HepG2 (cell line): ENCODE results near the gene NDRG3. TPM values are rescaled to one million over a fixed set of nuclear protein-coding genes. Genes with fewer than 3 reads are reported as not detected.

Source experiments
- AHDC1 ChIP-seq: sonication (generic); formaldehyde crosslinking; IDR thresholded peaks from 2 replicates; pipeline ENCODE4 v1.5.1; 2020; ENCODE audit warnings: mild to moderate bottlenecking, missing genetic modification reagents, borderline replicate concordance
- E2F2 ChIP-seq: sonication (generic); formaldehyde crosslinking; IDR thresholded peaks from 2 replicates; pipeline ENCODE4 v1.4.0; 2020; ENCODE audit warnings: missing genetic modification reagents, borderline replicate concordance
- IRF1 ChIP-seq: sonication (generic); formaldehyde crosslinking; IDR thresholded peaks from 2 replicates; pipeline ENCODE4 v1.4.0; 2020; ENCODE audit warnings: low read depth, mild to moderate bottlenecking, missing genetic modification reagents
- NONO ChIP-seq, 2 experiments: fragments of 450-650 bp in 1 of 2; sonication (generic) in 1 of 2; formaldehyde crosslinking in 1 of 2; IDR thresholded peaks in 1 of 2; conservative IDR thresholded peaks in 1 of 2; 2 replicates each; pipeline versions ENCODE4 v1.6.1 to v1.8.0; 2017 to 2022; ENCODE audit warnings: mild to moderate bottlenecking in 1 of 2, missing genetic modification reagents in 1 of 2, moderate library complexity in 1 of 2
- POLR2G ChIP-seq: fragments of 200-400 bp; formaldehyde crosslinking; IDR thresholded peaks from 2 replicates; pipeline ENCODE4 v1.6.1; 2018; ENCODE audit warnings: mild to moderate bottlenecking, low read depth, low read length, moderate library complexity
- SMARCC2 ChIP-seq: fragments of 450-650 bp; IDR thresholded peaks from 2 replicates; pipeline ENCODE4 v1.6.1; 2017; ENCODE audit warnings: antibody characterized with exemption, mild to moderate bottlenecking
- SNAI1 ChIP-seq: sonication (generic); formaldehyde crosslinking; IDR thresholded peaks from 2 replicates; pipeline ENCODE4 v1.5.0; 2020; ENCODE audit warnings: mild to moderate bottlenecking, missing genetic modification reagents, borderline replicate concordance
- SP140L ChIP-seq: sonication (generic); formaldehyde crosslinking; IDR thresholded peaks from 2 replicates; pipeline ENCODE4 v1.4.0; 2020; ENCODE audit warnings: missing genetic modification reagents, borderline replicate concordance
- THAP7 ChIP-seq: sonication (generic); formaldehyde crosslinking; IDR thresholded peaks from 2 replicates; pipeline ENCODE4 v1.8.1; 2023; ENCODE audit warnings: mild to moderate bottlenecking, missing genetic modification reagents
- THYN1 ChIP-seq: sonication (generic); formaldehyde crosslinking; IDR thresholded peaks from 2 replicates; pipeline ENCODE4 v1.8.1; 2023; ENCODE audit warnings: low read depth, mild to moderate bottlenecking, moderate library complexity, missing genetic modification reagents, borderline replicate concordance
- ZBTB8A ChIP-seq: sonication (generic); formaldehyde crosslinking; IDR thresholded peaks from 2 replicates; pipeline ENCODE4 v1.4.0; 2020; ENCODE audit warnings: mild to moderate bottlenecking, low read depth, missing genetic modification reagents, borderline replicate concordance
- ZMAT5 ChIP-seq: sonication (generic); formaldehyde crosslinking; IDR thresholded peaks from 2 replicates; pipeline ENCODE4 v1.5.0; 2020; ENCODE audit warnings: mild to moderate bottlenecking, low read depth, missing genetic modification reagents, borderline replicate concordance
- ZNF280D ChIP-seq: sonication (generic); formaldehyde crosslinking; IDR thresholded peaks from 2 replicates; pipeline ENCODE4 v1.5.1; 2020; ENCODE audit warnings: mild to moderate bottlenecking, missing genetic modification reagents
- ZNF430 ChIP-seq: sonication (generic); formaldehyde crosslinking; IDR thresholded peaks from 2 replicates; pipeline ENCODE4 v1.9.0; 2021; ENCODE audit warnings: mild to moderate bottlenecking, missing genetic modification reagents
- ZNF607 ChIP-seq: sonication (generic); formaldehyde crosslinking; IDR thresholded peaks from 2 replicates; pipeline ENCODE4 v1.5.1; 2020; ENCODE audit warnings: missing genetic modification reagents, mild to moderate bottlenecking, borderline replicate concordance
- ZNF629 ChIP-seq: sonication (generic); formaldehyde crosslinking; conservative IDR thresholded peaks from 2 replicates; pipeline ENCODE4 v1.5.0; 2020; ENCODE audit warnings: missing genetic modification reagents
- polyA plus RNA-seq, 8 experiments: library from polyadenylated mRNA; depleted of rRNA in 3 of 8; stranded (reverse) in 7 of 8; unstranded in 1 of 8; fragments of >200 nt; fragmentation: Illumina TruSeq in 4 of 8; extraction: Trizol in 4 of 8; gene quantifications; 2 replicates each; pipeline versions ENCODE4 v1.2.1 to v1.2.3, GENCODE V29; 2011 to 2016; ENCODE audit warnings: low read depth in 4 of 8, missing spikeins in 1 of 8, mixed read lengths in 1 of 8; ENCODE audit not compliant: insufficient read depth in 1 of 8
- total RNA-seq, 5 experiments: library from RNA; depleted of rRNA; stranded (reverse); fragments of >200 nt; fragmentation: Illumina TruSeq; extraction: Trizol; gene quantifications; 2 replicates each; pipeline ENCODE4 v1.2.3, GENCODE V29; 2016; ENCODE audit warnings: low read depth in 1 of 5

The NDRG3 gene
- total and polyA plus RNA-seq, 2 of the 13 experiments (the other 11 are each of a cell fraction or from before 2014, with no cell fraction given): 36.0 to 40.5 TPM

GRCh38 chr20:36623444-36623843 lies 122.4 kb downstream of the NDRG3 start (continued):
- no peak for TF ChIP-seq THYN1
- no peak for TF ChIP-seq THAP7 (CRISPR knock-in tag)
- TF ChIP-seq POLR2G: no peak
- TF ChIP-seq ZNF607 (CRISPR knock-in tag): no peak
- TF ChIP-seq SP140L (CRISPR knock-in tag): no peak
- no peak for TF ChIP-seq SMARCC2
- no peak for TF ChIP-seq ZNF280D (CRISPR knock-in tag)
- TF ChIP-seq E2F2 (CRISPR knock-in tag): no peak
- no peak for TF ChIP-seq ZMAT5 (CRISPR knock-in tag)
- TF ChIP-seq AHDC1: peak; percentile 32; the same call in 1 of the 2 replicates
- no peak for TF ChIP-seq ZNF629 (CRISPR knock-in tag)
- no peak for TF ChIP-seq SNAI1 (CRISPR knock-in tag)
- no peak for TF ChIP-seq ZNF430 (CRISPR knock-in tag)
- no peak for TF ChIP-seq ZBTB8A (CRISPR knock-in tag)
- TF ChIP-seq IRF1: no peak
- TF ChIP-seq NONO (IDR thresholded peaks at IDR 0.05): no peak
- no peak for TF ChIP-seq NONO (CRISPR knock-in tag; conservative IDR thresholded peaks at IDR 0.05)
